MG63 (cell line): Measurements from ENCODE around the gene SFMBT2. TPM values are rescaled to one million over a fixed set of nuclear protein-coding genes. Genes with fewer than 3 reads are reported as not detected.
"Not testable (repeated sequence)": the region's sequence is repeated elsewhere in the genome, so short reads cannot be mapped to it uniquely, and the experiment has no call there.

ENCODE experiments used
- DNase-seq: peaks from one replicate; pipeline ENCODE4 v3.0.0-alpha.2; 2020
- H3K27me3 ChIP-seq: fragments of 250-450 bp; sonication (Bioruptor Pico); 2 replicates; pipeline ENCODE4 v1.5.1; 2020; ENCODE audit warnings: mild to moderate bottlenecking, moderate library complexity
- H3K36me3 ChIP-seq: fragments of 250-450 bp; sonication (Bioruptor Pico); 2 replicates; pipeline ENCODE4 v1.5.1; 2020; ENCODE audit warnings: mild to moderate bottlenecking, moderate library complexity
- H3K4me3 ChIP-seq: fragments of 250-450 bp; sonication (Bioruptor Pico); 2 replicates; pipeline ENCODE4 v1.5.1; 2020; ENCODE audit warnings: mild to moderate bottlenecking, moderate library complexity
- H3K9me3 ChIP-seq: fragments of 250-450 bp; sonication (Bioruptor Pico); 2 replicates; pipeline ENCODE4 v1.5.1; 2020; ENCODE audit warnings: mild to moderate bottlenecking, moderate library complexity
- total RNA-seq: library from RNA; depleted of rRNA; stranded (reverse); fragments of >200 nt; shearing (Covaris generic); gene quantifications from 2 replicates; pipeline ENCODE4 v1.2.3, GENCODE V29; 2014; ENCODE audit warnings: low replicate concordance

SFMBT2 gene
- total RNA-seq, 1 experiment from 2014 or later = 0.03 TPM

GRCh38 chr10:7390689-7391110, 20.1 kb downstream of the SFMBT2 start:
- not testable (repeated sequence) for H3K36me3 ChIP-seq, H3K9me3 ChIP-seq, H3K4me3 ChIP-seq, DNase-seq, H3K27me3 ChIP-seq

GRCh38 chr10:7389844-7390243, 21.0 kb downstream of the SFMBT2 start:
- Histone ChIP-seq H3K4me3 (no peak overlapping the region), H3K36me3 (no peaks in the 10 kb centered on the region), H3K27me3 (peaks cover 3% of the 10 kb centered on the region; the same call in 1 of the 2 replicates), H3K9me3 (no peaks in the 10 kb centered on the region)
- DNase-seq = no peak

GRCh38 chr10:7389346-7389745, 21.5 kb downstream of the SFMBT2 start:
- Histone ChIP-seq H3K4me3 (no peak overlapping the region), H3K27me3 (peaks cover 7% of the 10 kb centered on the region; the same call in 1 of the 2 replicates), H3K36me3 (no peaks in the 10 kb centered on the region), H3K9me3 (no peaks in the 10 kb centered on the region)
- no peak for DNase-seq

- Histone ChIP-seq H3K4me3 (no peak overlapping the region), H3K9me3 (no peaks in the 10 kb centered on the region), H3K27me3 (peaks cover 7% of the 10 kb centered on the region; the same call in 1 of the 2 replicates), H3K36me3 (no peaks in the 10 kb centered on the region)
- no peak for DNase-seq
Measured at GRCh38 chr10:7388602-7389001, 22.2 kb downstream of the SFMBT2 start.

GRCh38 chr10:7388149-7388548, 22.7 kb downstream of the SFMBT2 start:
- H3K36me3 ChIP-seq, DNase-seq, H3K9me3 ChIP-seq, H3K27me3 ChIP-seq, H3K4me3 ChIP-seq: not testable (repeated sequence)

GRCh38 chr10:7385114-7385513, 25.7 kb downstream of the SFMBT2 start:
- H3K36me3 ChIP-seq = no peaks in the 10 kb centered on the region
- H3K4me3 ChIP-seq = no peak overlapping the region
- DNase-seq = no peak
- H3K27me3 ChIP-seq = peaks cover 7% of the 10 kb centered on the region; the same call in 1 of the 2 replicates
- no peaks in the 10 kb centered on the region for H3K9me3 ChIP-seq

- Histone ChIP-seq H3K4me3 (no peak overlapping the region), H3K36me3 (no peaks in the 10 kb centered on the region), H3K9me3 (no peaks in the 10 kb centered on the region), H3K27me3 (peaks cover 4% of the 10 kb centered on the region; the same call in 1 of the 2 replicates)
- DNase-seq = no peak
Measured at GRCh38 chr10:7383442-7383841, 27.4 kb downstream of the SFMBT2 start.

GRCh38 chr10:7380704-7381241, 30.1 kb downstream of the SFMBT2 start:
- no peak overlapping the region for H3K4me3 ChIP-seq
- no peaks in the 10 kb centered on the region for H3K36me3 ChIP-seq
- H3K9me3 ChIP-seq = no peaks in the 10 kb centered on the region
- DNase-seq = no peak
- peaks cover 4% of the 10 kb centered on the region; the same call in 1 of the 2 replicates for H3K27me3 ChIP-seq

GRCh38 chr10:7378602-7379403, 32.0 kb downstream of the SFMBT2 start:
- Histone ChIP-seq H3K27me3 (no peaks in the 10 kb centered on the region), H3K36me3 (no peaks in the 10 kb centered on the region), H3K4me3 (no peak overlapping the region), H3K9me3 (no peaks in the 10 kb centered on the region)
- no peak for DNase-seq

- DNase-seq = no peak
Measured at GRCh38 chr10:7377614-7378248, 33.1 kb downstream of the SFMBT2 start.

GRCh38 chr10:7374795-7375194, 36.0 kb downstream of the SFMBT2 start:
- DNase-seq = no peak
- H3K27me3 ChIP-seq = no peaks in the 10 kb centered on the region
- H3K9me3 ChIP-seq = no peaks in the 10 kb centered on the region
- no peaks in the 10 kb centered on the region for H3K36me3 ChIP-seq
- no peak overlapping the region for H3K4me3 ChIP-seq

More at GRCh38 chr10:7377614-7378248, 33.1 kb downstream of the SFMBT2 start:
- Histone ChIP-seq H3K27me3 (no peaks in the 10 kb centered on the region), H3K4me3 (no peak overlapping the region), H3K36me3 (no peaks in the 10 kb centered on the region), H3K9me3 (no peaks in the 10 kb centered on the region)

GRCh38 chr10:7373039-7373438, 37.8 kb downstream of the SFMBT2 start:
- H3K27me3 ChIP-seq = peaks cover 5% of the 10 kb centered on the region
- no peaks in the 10 kb centered on the region for H3K36me3 ChIP-seq
- no peak overlapping the region for H3K4me3 ChIP-seq
- no peaks in the 10 kb centered on the region for H3K9me3 ChIP-seq
- DNase-seq = no peak

- H3K9me3 ChIP-seq = no peaks in the 10 kb centered on the region
- no peak for DNase-seq
- H3K36me3 ChIP-seq = no peaks in the 10 kb centered on the region
- H3K4me3 ChIP-seq = no peak overlapping the region
- peaks cover 8% of the 10 kb centered on the region for H3K27me3 ChIP-seq
Measured at GRCh38 chr10:7372504-7372903, 38.3 kb downstream of the SFMBT2 start.

GRCh38 chr10:7370511-7370910, 40.3 kb downstream of the SFMBT2 start:
- Histone ChIP-seq H3K4me3 (no peak overlapping the region), H3K9me3 (no peaks in the 10 kb centered on the region), H3K27me3 (peaks cover 8% of the 10 kb centered on the region), H3K36me3 (no peaks in the 10 kb centered on the region)
- DNase-seq = no peak

- Histone ChIP-seq H3K36me3 (no peaks in the 10 kb centered on the region), H3K4me3 (no peak overlapping the region), H3K9me3 (no peaks in the 10 kb centered on the region), H3K27me3 (peaks cover 8% of the 10 kb centered on the region)
- DNase-seq = no peak
Measured at GRCh38 chr10:7365027-7365745, 45.6 kb downstream of the SFMBT2 start.

GRCh38 chr10:7364474-7364873, 46.4 kb downstream of the SFMBT2 start:
- no peak for DNase-seq
- Histone ChIP-seq H3K36me3 (no peaks in the 10 kb centered on the region), H3K9me3 (no peaks in the 10 kb centered on the region), H3K27me3 (peaks cover 8% of the 10 kb centered on the region), H3K4me3 (no peak overlapping the region)

- H3K36me3 ChIP-seq = no peaks in the 10 kb centered on the region
- DNase-seq = no peak
Measured at GRCh38 chr10:7363700-7364099, 47.1 kb downstream of the SFMBT2 start.

More at GRCh38 chr10:7363700-7364099, 47.1 kb downstream of the SFMBT2 start:
- Histone ChIP-seq H3K27me3 (peaks cover 6% of the 10 kb centered on the region), H3K9me3 (no peaks in the 10 kb centered on the region), H3K4me3 (no peak overlapping the region)
